HepG2 (cell line): ENCODE results near the gene PLIN5. TPM values are rescaled to one million over a fixed set of nuclear protein-coding genes. Genes with fewer than 3 reads are reported as not detected.
A peak's percentile ranks its signal among the peaks of the same experiment; 100 is the strongest.

Experiments
- AHDC1 ChIP-seq: sonication (generic); formaldehyde crosslinking; IDR thresholded peaks from 2 replicates; pipeline ENCODE4 v1.5.1; 2020; ENCODE audit warnings: mild to moderate bottlenecking, missing genetic modification reagents, borderline replicate concordance
- ARHGAP35 ChIP-seq: sonication (generic); formaldehyde crosslinking; IDR thresholded peaks from 2 replicates; pipeline ENCODE4 v1.9.0; 2022; ENCODE audit warnings: mild to moderate bottlenecking, inconsistent platforms, moderate library complexity, missing genetic modification reagents, borderline replicate concordance
- FUBP1 ChIP-seq: sonication (generic); formaldehyde crosslinking; IDR thresholded peaks from 2 replicates; pipeline ENCODE4 v1.5.1; 2020; ENCODE audit warnings: missing genetic modification reagents, mild to moderate bottlenecking, borderline replicate concordance
- HNF1B ChIP-seq: sonication (generic); formaldehyde crosslinking; IDR thresholded peaks from 2 replicates; pipeline ENCODE4 v1.5.1; 2020; ENCODE audit warnings: mild to moderate bottlenecking, moderate library complexity, missing genetic modification reagents
- KAT2B ChIP-seq: fragments of 150-350 bp; IDR thresholded peaks from 2 replicates; pipeline ENCODE4 v1.6.1; 2014; ENCODE audit warnings: low read depth, low read length, borderline replicate concordance
- NFE2L1 ChIP-seq: sonication (generic); formaldehyde crosslinking; IDR thresholded peaks from 2 replicates; pipeline ENCODE4 v1.4.0; 2020; ENCODE audit warnings: missing genetic modification reagents, mild to moderate bottlenecking, borderline replicate concordance
- PTBP1 ChIP-seq: fragments of 200-400 bp; formaldehyde crosslinking; IDR thresholded peaks from 2 replicates; pipeline ENCODE4 v1.6.1; 2018; ENCODE audit warnings: low read length, low read depth; ENCODE audit not compliant: poor library complexity, severe bottlenecking
- RFX5 ChIP-seq: IDR thresholded peaks from 2 replicates; pipeline ENCODE4 v1.6.1; 2011; ENCODE audit warnings: low read depth, low read length, improper control_type of control experiment
- SATB2 ChIP-seq: sonication (generic); formaldehyde crosslinking; IDR thresholded peaks from 2 replicates; pipeline ENCODE4 v1.5.0; 2020; ENCODE audit warnings: missing genetic modification reagents
- SRSF4 ChIP-seq: fragments of 200-400 bp; formaldehyde crosslinking; IDR thresholded peaks from one replicate; pipeline ENCODE4 v1.6.1; 2018; ENCODE audit warnings: mild to moderate bottlenecking, low read depth, low read length, moderate library complexity; ENCODE audit not compliant: poor library complexity, severe bottlenecking
- TFE3 ChIP-seq: IDR thresholded peaks from 2 replicates; pipeline ENCODE4 v1.6.1; 2016
- ZC3H4 ChIP-seq: sonication (generic); formaldehyde crosslinking; IDR thresholded peaks from 2 replicates; pipeline ENCODE4 v1.4.0; 2020; ENCODE audit warnings: missing genetic modification reagents, borderline replicate concordance
- ZNF251 ChIP-seq: sonication (generic); formaldehyde crosslinking; IDR thresholded peaks from 2 replicates; pipeline ENCODE4 v1.9.0; 2021; ENCODE audit warnings: mild to moderate bottlenecking, missing genetic modification reagents
- ZNF468 ChIP-seq: sonication (generic); formaldehyde crosslinking; IDR thresholded peaks from 2 replicates; pipeline ENCODE4 v1.8.0; 2022; ENCODE audit warnings: mild to moderate bottlenecking, moderate library complexity, missing genetic modification reagents
- ZNF816 ChIP-seq: sonication (generic); formaldehyde crosslinking; IDR thresholded peaks from 2 replicates; pipeline ENCODE4 v1.8.0; 2022; ENCODE audit warnings: missing genetic modification reagents, mild to moderate bottlenecking, borderline replicate concordance
- ZSCAN21 ChIP-seq: sonication (generic); formaldehyde crosslinking; IDR thresholded peaks from 2 replicates; pipeline ENCODE4 v1.8.0; 2022; ENCODE audit warnings: mild to moderate bottlenecking, missing genetic modification reagents, moderate library complexity, borderline replicate concordance
- ZZZ3 ChIP-seq: sonication (generic); formaldehyde crosslinking; IDR thresholded peaks from 2 replicates; pipeline ENCODE4 v1.4.0; 2020; ENCODE audit warnings: missing genetic modification reagents, mild to moderate bottlenecking, borderline replicate concordance
- polyA plus RNA-seq, 8 experiments: library from polyadenylated mRNA; depleted of rRNA in 3 of 8; stranded (reverse) in 7 of 8; unstranded in 1 of 8; fragments of >200 nt; fragmentation: Illumina TruSeq in 4 of 8; extraction: Trizol in 4 of 8; gene quantifications; 2 replicates each; pipeline versions ENCODE4 v1.2.1 to v1.2.3, GENCODE V29; 2011 to 2016; ENCODE audit warnings: low read depth in 4 of 8, missing spikeins in 1 of 8, mixed read lengths in 1 of 8; ENCODE audit not compliant: insufficient read depth in 1 of 8
- total RNA-seq, 5 experiments: library from RNA; depleted of rRNA; stranded (reverse); fragments of >200 nt; fragmentation: Illumina TruSeq; extraction: Trizol; gene quantifications; 2 replicates each; pipeline ENCODE4 v1.2.3, GENCODE V29; 2016; ENCODE audit warnings: low read depth in 1 of 5

Gene PLIN5
- total and polyA plus RNA-seq, 2 of the 13 experiments (the other 11 are each of a cell fraction or from before 2014, with no cell fraction given), result 1.8 to 4.8 TPM

GRCh38 chr19:4539693-4540581 is 4.9 kb upstream of the PLIN5 start, which contains the start of gene LRG1 (continued):
- TF ChIP-seq NFE2L1 (CRISPR knock-in tag) (no peak), ZNF816 (CRISPR knock-in tag) (no peak), SATB2 (no peak), ZNF251 (CRISPR knock-in tag) (no peak), ZZZ3 (no peak), PTBP1 (no peak), SRSF4 (no peak), KAT2B (no peak), HNF1B (CRISPR knock-in tag) (peak; percentile 59), ZNF468 (CRISPR knock-in tag) (no peak), FUBP1 (CRISPR knock-in tag) (no peak), ZSCAN21 (CRISPR knock-in tag) (peak; percentile 61; the same call in 1 of the 2 replicates), TFE3 (CRISPR knock-in tag) (no peak; the same call in none of the 2 replicates), ARHGAP35 (CRISPR knock-in tag) (no peak), ZC3H4 (CRISPR knock-in tag) (no peak), RFX5 (no peak), AHDC1 (no peak; the same call in 1 of the 2 replicates)
